ENCODE data around the gene GP5.
A peak's percentile ranks its signal among the peaks of the same experiment; 100 is the strongest.

GP5 gene

GRCh38 chr3:194384569-194385001 is 14.5 kb downstream of the GP5 start:
- Histone ChIP-seq H3K4me2 (ENCODE audit: low read length) (no peak overlapping the region), H3K4me3 (ENCODE audit: low read length) (no peak overlapping the region), H3K27me3 (ENCODE audit: control insufficient read depth, insufficient read depth, low read length) (peaks cover 71% of the 10 kb centered on the region), H3K36me3 (ENCODE audit: insufficient read depth, low read length) (no peaks in the 10 kb centered on the region), H3K9me3 (replicated peaks; ENCODE audit: low read length) (no peaks in the 10 kb centered on the region), H3K9ac (ENCODE audit: low read depth, low read length) (no peak overlapping the region), H3K4me1 (ENCODE audit: control insufficient read depth, insufficient read depth, low read length) (no peaks in the 10 kb centered on the region)

DNA sequence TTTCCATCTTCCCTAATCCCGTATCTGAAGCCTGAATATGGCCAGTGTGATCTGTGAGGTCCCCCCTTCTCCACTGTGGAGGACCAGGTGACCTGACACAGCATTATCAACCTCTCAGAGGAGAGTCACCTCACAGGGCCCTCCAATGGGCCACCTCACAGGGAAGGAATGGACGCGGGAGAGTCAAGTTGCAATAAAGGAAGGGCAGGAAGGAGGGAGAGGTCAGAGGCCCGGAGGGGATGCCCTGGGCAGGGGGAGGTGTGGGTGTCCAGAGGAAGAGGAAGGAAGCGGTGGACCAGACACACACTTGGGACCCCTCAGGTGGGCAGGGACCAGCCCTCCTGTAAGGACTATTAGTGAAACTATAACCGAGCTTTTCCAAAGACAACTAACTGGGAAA is 14.9 kb downstream of the GP5 start:
- no peak overlapping the region for H3K4me3 ChIP-seq (ENCODE audit: low read length)
- peaks cover 71% of the 10 kb centered on the region for H3K27me3 ChIP-seq (ENCODE audit: control insufficient read depth, insufficient read depth, low read length)
- no peaks in the 10 kb centered on the region for H3K9me3 ChIP-seq (replicated peaks; ENCODE audit: low read length)
- no peaks in the 10 kb centered on the region for H3K36me3 ChIP-seq (ENCODE audit: insufficient read depth, low read length)
- H3K4me1 ChIP-seq (ENCODE audit: control insufficient read depth, insufficient read depth, low read length), result no peaks in the 10 kb centered on the region
- no peak overlapping the region for H3K9ac ChIP-seq (ENCODE audit: low read depth, low read length)
- no peak overlapping the region for H3K4me2 ChIP-seq (ENCODE audit: low read length)

DNA sequence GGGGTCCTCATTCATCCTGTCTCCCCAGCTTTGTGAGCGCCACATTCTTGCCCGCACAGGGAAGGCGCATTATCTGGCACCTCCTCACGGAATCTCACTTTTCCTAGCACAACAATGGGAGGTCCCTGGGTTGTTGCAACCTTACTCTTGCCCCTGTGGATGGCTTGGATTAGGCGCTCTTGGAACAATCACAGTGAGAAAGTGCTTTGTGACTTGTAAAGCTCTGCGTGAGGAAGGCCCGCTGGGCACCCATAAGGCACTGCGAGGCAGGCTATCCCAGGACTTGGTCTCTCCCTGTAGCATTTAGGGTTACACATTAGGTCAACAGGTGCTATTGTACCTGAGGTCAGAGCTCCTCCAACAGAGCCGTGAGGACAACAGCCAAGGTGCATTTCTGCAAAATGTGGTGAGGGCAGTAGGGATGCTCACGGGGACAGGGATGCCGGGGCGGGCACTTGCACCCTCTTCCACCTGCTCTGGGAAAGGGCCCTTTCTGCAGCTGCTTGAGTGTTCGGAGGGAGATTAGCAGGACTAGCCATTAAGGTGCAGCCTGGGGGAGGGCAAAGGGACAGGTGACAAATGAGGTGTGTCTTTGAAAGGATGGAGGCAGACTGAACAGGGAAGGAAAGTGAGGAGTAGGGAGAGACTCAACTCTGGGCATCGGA is 15.7 kb downstream of the GP5 start:
- H3K4me2 ChIP-seq (ENCODE audit: low read length), result no peak overlapping the region

DNA sequence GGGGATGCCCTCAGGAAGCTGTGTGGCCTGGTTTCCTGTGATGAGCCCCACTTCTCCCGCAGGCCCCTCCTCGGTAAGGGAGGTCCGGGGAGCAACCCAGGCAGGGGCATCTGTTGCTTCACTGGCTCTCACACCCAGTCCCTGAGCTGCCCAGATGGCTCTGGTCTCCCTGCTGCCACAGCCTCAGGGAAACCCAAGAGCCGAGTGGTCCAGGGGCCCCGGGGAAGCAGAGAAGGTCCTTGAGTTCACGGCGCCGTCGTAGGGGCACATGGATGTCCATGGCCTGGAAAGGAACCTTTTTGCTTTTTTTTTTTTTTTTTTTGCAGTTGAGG is 16.2 kb downstream of the GP5 start:
- Histone ChIP-seq H3K9me3 (replicated peaks; ENCODE audit: low read length) (no peaks in the 10 kb centered on the region), H3K4me3 (ENCODE audit: low read length) (no peak overlapping the region), H3K9ac (ENCODE audit: low read depth, low read length) (no peak overlapping the region), H3K4me2 (ENCODE audit: low read length) (no peak overlapping the region), H3K4me1 (ENCODE audit: control insufficient read depth, insufficient read depth, low read length) (no peaks in the 10 kb centered on the region), H3K36me3 (ENCODE audit: insufficient read depth, low read length) (no peaks in the 10 kb centered on the region), H3K27me3 (ENCODE audit: control insufficient read depth, insufficient read depth, low read length) (peaks cover 79% of the 10 kb centered on the region)

More for the DNA sequence above, 15.7 kb downstream of the GP5 start:
- Histone ChIP-seq H3K36me3 (ENCODE audit: insufficient read depth, low read length) (no peaks in the 10 kb centered on the region), H3K27me3 (ENCODE audit: control insufficient read depth, insufficient read depth, low read length) (peaks cover 78% of the 10 kb centered on the region), H3K9me3 (replicated peaks; ENCODE audit: low read length) (no peaks in the 10 kb centered on the region), H3K9ac (ENCODE audit: low read depth, low read length) (no peak overlapping the region), H3K4me1 (ENCODE audit: control insufficient read depth, insufficient read depth, low read length) (no peaks in the 10 kb centered on the region), H3K4me3 (ENCODE audit: low read length) (no peak overlapping the region)

- Histone ChIP-seq H3K9me3 (replicated peaks; ENCODE audit: low read length) (no peaks in the 10 kb centered on the region), H3K36me3 (ENCODE audit: insufficient read depth, low read length) (no peaks in the 10 kb centered on the region), H3K9ac (ENCODE audit: low read depth, low read length) (no peak overlapping the region), H3K4me2 (ENCODE audit: low read length) (no peak overlapping the region), H3K4me1 (ENCODE audit: control insufficient read depth, insufficient read depth, low read length) (no peaks in the 10 kb centered on the region), H3K4me3 (ENCODE audit: low read length) (no peak overlapping the region), H3K27me3 (ENCODE audit: control insufficient read depth, insufficient read depth, low read length) (peaks cover 83% of the 10 kb centered on the region)
These were observed 16.7 kb downstream of the GP5 start for GRCh38 chr3:194382196-194382891.

- H3K4me3 ChIP-seq (ENCODE audit: low read length), result no peak overlapping the region
- no peaks in the 10 kb centered on the region for H3K4me1 ChIP-seq (ENCODE audit: control insufficient read depth, insufficient read depth, low read length)
- peak overlapping the region; percentile 56 for H3K4me2 ChIP-seq (ENCODE audit: low read length)
- no peaks in the 10 kb centered on the region for H3K36me3 ChIP-seq (ENCODE audit: insufficient read depth, low read length)
- no peaks in the 10 kb centered on the region for H3K9me3 ChIP-seq (replicated peaks; ENCODE audit: low read length)
- no peak overlapping the region for H3K9ac ChIP-seq (ENCODE audit: low read depth, low read length)
- H3K27me3 ChIP-seq (ENCODE audit: control insufficient read depth, insufficient read depth, low read length), result peaks cover 80% of the 10 kb centered on the region
These were observed 17.6 kb downstream of the GP5 start for GRCh38 chr3:194381460-194381875.

GRCh38 chr3:194380326-194380725 is 18.7 kb downstream of the GP5 start:
- peaks cover 81% of the 10 kb centered on the region for H3K27me3 ChIP-seq (ENCODE audit: control insufficient read depth, insufficient read depth, low read length)
- no peaks in the 10 kb centered on the region for H3K9me3 ChIP-seq (replicated peaks; ENCODE audit: low read length)
- H3K9ac ChIP-seq (ENCODE audit: low read depth, low read length), result no peak overlapping the region
- H3K4me2 ChIP-seq (ENCODE audit: low read length), result no peak overlapping the region
- no peaks in the 10 kb centered on the region for H3K4me1 ChIP-seq (ENCODE audit: control insufficient read depth, insufficient read depth, low read length)
- H3K4me3 ChIP-seq (ENCODE audit: low read length), result no peak overlapping the region
- no peaks in the 10 kb centered on the region for H3K36me3 ChIP-seq (ENCODE audit: insufficient read depth, low read length)

DNA sequence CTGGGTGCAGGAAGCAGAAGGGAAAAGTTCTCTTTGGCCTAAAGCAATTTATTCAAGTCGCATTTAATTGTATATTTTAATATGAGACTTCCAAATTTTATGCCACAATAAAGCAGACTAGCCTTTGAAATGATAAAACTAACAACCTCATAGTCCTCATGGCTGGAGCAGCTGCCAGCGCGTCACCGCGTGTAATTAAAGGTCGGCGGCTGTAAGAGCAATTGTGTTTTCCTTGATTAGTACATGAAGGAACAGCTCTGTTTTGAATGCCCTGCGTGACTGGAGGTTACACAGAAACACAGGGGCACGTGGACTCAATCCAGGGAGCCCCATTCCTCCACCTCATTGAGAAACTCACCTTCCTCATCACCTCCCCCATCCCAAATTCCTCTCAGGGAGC is 19.4 kb downstream of the GP5 start:
- peaks cover 80% of the 10 kb centered on the region for H3K27me3 ChIP-seq (ENCODE audit: control insufficient read depth, insufficient read depth, low read length)
- no peak overlapping the region for H3K9ac ChIP-seq (ENCODE audit: low read depth, low read length)
- H3K36me3 ChIP-seq (ENCODE audit: insufficient read depth, low read length), result no peaks in the 10 kb centered on the region
- H3K4me1 ChIP-seq (ENCODE audit: control insufficient read depth, insufficient read depth, low read length), result no peaks in the 10 kb centered on the region
- no peaks in the 10 kb centered on the region for H3K9me3 ChIP-seq (replicated peaks; ENCODE audit: low read length)
- H3K4me2 ChIP-seq (ENCODE audit: low read length), result no peak overlapping the region
- no peak overlapping the region for H3K4me3 ChIP-seq (ENCODE audit: low read length)

GRCh38 chr3:194379231-194379630 is 19.8 kb downstream of the GP5 start:
- Histone ChIP-seq H3K4me1 (ENCODE audit: control insufficient read depth, insufficient read depth, low read length) (no peaks in the 10 kb centered on the region), H3K9ac (ENCODE audit: low read depth, low read length) (no peak overlapping the region), H3K27me3 (ENCODE audit: control insufficient read depth, insufficient read depth, low read length) (peaks cover 79% of the 10 kb centered on the region), H3K4me3 (ENCODE audit: low read length) (no peak overlapping the region), H3K9me3 (replicated peaks; ENCODE audit: low read length) (no peaks in the 10 kb centered on the region), H3K4me2 (ENCODE audit: low read length) (no peak overlapping the region), H3K36me3 (ENCODE audit: insufficient read depth, low read length) (no peaks in the 10 kb centered on the region)

DNA sequence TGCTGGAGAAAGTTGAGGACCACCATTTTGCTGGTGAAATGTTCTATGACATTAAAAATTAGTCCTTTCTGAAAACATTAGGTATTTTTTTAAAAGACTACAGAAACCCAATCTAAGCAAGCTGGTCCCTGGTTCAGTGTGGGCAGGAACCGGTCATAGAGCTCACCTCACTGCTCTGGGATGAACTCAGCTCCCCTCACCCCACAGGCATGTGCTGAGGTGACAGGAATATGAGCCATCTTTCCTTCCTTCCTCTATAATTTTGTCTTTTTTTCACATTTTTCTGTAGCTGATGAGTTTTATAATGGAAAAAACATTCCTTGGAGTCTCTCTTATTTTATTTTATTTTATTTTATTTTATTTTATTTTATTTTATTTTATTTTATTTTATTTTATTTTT is 21.4 kb downstream of the GP5 start:
- Histone ChIP-seq H3K4me2 (ENCODE audit: low read length) (no peak overlapping the region), H3K4me1 (ENCODE audit: control insufficient read depth, insufficient read depth, low read length) (no peaks in the 10 kb centered on the region), H3K36me3 (ENCODE audit: insufficient read depth, low read length) (no peaks in the 10 kb centered on the region), H3K4me3 (ENCODE audit: low read length) (no peak overlapping the region), H3K9me3 (replicated peaks; ENCODE audit: low read length) (no peaks in the 10 kb centered on the region), H3K27me3 (ENCODE audit: control insufficient read depth, insufficient read depth, low read length) (peaks cover 78% of the 10 kb centered on the region), H3K9ac (ENCODE audit: low read depth, low read length) (no peak overlapping the region)

DNA sequence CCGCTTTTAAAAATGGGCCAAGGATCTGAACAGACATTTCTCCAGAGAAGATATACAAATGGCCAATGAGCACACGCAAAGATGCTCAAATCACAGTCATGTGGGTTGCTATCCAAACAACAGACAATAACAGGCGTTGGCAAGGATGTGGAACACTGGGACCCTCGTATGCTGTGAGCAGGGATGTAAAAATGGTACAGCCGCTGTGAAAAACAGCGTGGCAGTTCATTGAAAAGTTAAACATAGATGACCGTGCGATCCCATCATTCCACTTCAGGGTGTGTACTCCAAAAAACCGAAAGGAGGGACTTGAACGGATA is 22.9 kb downstream of the GP5 start:
- Histone ChIP-seq H3K36me3 (ENCODE audit: insufficient read depth, low read length) (no peaks in the 10 kb centered on the region), H3K27me3 (ENCODE audit: control insufficient read depth, insufficient read depth, low read length) (peaks cover 70% of the 10 kb centered on the region), H3K4me2 (ENCODE audit: low read length) (no peak overlapping the region), H3K9me3 (replicated peaks; ENCODE audit: low read length) (no peaks in the 10 kb centered on the region), H3K4me1 (ENCODE audit: control insufficient read depth, insufficient read depth, low read length) (no peaks in the 10 kb centered on the region), H3K4me3 (ENCODE audit: low read length) (no peak overlapping the region), H3K9ac (ENCODE audit: low read depth, low read length) (no peak overlapping the region)
